ENCODE results near the gene POLR1G.
A peak's percentile ranks its signal among the peaks of the same experiment; 100 is the strongest.

POLR1G gene, protein sequence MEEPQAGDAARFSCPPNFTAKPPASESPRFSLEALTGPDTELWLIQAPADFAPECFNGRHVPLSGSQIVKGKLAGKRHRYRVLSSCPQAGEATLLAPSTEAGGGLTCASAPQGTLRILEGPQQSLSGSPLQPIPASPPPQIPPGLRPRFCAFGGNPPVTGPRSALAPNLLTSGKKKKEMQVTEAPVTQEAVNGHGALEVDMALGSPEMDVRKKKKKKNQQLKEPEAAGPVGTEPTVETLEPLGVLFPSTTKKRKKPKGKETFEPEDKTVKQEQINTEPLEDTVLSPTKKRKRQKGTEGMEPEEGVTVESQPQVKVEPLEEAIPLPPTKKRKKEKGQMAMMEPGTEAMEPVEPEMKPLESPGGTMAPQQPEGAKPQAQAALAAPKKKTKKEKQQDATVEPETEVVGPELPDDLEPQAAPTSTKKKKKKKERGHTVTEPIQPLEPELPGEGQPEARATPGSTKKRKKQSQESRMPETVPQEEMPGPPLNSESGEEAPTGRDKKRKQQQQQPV

GRCh38 chr19:45406226-45407090, at the start of gene POLR1G:
TSS of gene POLR1G (plus strand) at chr19:45406644. CDS start at chr19:45406697, 53 bp downstream.
- peak; percentile 90 for DNase-seq (ENCODE audit: low spot score)

DNA sequence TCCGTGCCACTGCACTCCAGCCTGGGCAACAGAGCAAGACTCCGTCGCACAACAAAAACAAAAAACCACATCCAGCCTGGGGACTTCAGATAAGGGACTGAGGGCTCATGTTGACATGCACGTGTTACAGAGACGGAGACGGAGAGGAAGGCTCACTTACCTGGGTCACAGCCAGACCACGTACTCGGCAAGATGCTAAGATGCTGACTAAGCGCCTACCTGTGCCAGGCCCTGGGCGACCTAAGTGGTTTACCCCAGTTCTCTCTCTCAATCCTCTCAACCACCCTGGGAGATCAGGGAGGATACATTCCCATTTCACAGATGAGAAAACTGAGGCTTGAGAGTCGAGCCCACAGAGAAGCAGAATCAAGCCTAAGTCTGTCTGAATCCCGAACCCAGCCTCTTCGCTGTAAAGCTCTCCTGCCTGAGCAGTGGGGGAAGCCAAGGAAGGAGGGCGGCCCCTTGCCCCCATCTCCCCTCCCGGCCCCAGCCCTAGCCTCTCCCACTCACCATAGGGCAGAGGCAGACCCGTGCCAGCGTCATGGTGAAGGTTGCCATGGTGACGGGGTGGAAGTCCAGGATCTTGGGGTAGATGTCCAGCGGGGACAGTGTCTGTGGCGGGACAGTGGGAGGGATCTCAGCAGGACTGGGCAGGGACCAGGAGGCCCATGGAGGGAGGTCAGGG, 49.5 kb upstream of the POLR1G start:
- no peak for DNase-seq (ENCODE audit: low spot score)

GRCh38 chr19:45357445-45357783, 49.0 kb upstream of the POLR1G start:
- no peak for DNase-seq (ENCODE audit: low spot score)

DNA sequence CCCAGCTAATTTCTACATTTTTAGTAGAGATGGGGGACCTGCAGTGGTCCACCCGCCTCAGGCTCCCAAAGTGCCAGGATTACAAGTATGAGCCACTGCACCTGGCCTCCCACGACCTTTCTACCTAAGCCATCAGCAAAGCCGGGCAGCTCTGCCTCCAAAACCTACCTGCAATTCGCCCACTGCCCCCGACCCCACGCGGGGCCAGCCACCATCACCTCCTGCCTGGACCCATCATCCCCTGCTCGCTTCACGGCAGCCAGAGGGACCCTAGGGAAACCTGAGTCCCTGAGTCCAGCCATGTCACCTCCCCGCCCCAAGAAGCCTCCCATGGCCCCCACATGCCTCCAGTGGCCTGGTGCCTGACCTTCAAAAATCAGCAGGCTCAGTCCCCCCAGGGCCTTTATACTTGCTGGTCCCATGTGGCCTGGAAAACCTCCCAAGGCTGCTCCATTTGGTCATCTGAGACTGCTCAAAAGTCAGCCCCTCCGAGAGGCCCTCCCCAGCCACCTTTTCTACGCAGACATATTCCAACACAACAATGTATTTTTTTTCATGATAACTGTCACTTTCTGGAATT, 48.1 kb upstream of the POLR1G start:
- DNase-seq (ENCODE audit: low spot score), result no peak

GRCh38 chr19:45361608-45362007, 44.8 kb upstream of the POLR1G start:
- DNase-seq (ENCODE audit: low spot score), result no peak

- DNase-seq (ENCODE audit: low spot score), result no peak
These were observed 44.2 kb upstream of the POLR1G start for GRCh38 chr19:45362291-45362690.

- no peak for DNase-seq (ENCODE audit: low spot score)
These were observed 42.5 kb upstream of the POLR1G start for GRCh38 chr19:45363861-45364459.

GRCh38 chr19:45364696-45365095, 41.7 kb upstream of the POLR1G start:
- DNase-seq (ENCODE audit: low spot score), result no peak

DNA sequence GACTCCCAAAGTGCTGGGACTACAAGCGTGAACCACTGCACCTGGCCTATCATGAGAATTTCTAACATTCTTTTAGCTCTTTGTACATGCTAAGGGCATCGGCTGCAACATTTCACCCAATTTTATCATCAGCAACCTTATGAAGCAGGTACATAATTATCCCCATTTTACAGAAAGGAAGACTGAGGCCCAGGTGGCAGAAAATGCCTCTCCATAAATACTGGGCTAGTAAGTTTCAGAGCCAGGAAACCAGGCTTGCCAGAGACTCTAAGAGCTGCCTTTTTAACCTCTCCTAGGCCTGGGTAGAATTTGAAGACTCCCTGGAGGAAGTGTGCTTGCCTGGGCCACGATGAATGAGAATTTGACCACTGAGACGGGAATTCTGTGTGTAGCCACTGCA, 38.3 kb upstream of the POLR1G start:
- DNase-seq (ENCODE audit: low spot score), result no peak

DNA sequence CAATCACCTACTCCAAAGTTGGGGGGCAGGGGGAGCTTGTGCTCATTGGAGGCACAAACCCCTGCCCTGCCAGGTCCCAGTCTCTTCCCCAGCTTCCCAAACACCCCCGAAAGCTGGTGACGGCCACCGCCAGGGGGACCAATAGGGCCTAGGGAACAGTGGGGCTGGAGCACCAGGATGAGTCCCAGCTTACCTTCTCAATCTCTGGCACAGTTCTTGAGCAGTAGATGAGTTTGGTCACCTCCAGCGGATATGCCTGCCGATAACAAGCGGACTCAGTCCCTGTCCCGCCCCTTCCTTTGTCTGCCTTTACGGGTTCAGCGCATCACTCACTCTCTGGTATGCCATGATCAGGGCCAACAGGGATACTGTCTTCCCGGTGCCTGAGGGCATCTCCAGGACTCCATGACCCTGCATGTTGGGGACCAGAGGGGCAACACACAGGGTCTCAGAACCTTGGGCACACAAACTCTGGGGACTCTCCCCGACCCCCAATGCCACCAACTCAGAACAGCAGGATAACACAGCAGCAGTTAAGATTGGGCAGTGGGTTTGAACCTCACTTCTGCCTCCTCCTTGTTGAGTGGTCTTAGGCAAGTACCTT, 37.6 kb upstream of the POLR1G start:
- DNase-seq (ENCODE audit: low spot score), result no peak

GRCh38 chr19:45370410-45371204, 35.8 kb upstream of the POLR1G start, which contains the start of gene ERCC2:
TSS of gene ERCC2 (minus strand) at chr19:45370573. CDS start at chr19:45370540, 33 bp downstream.
- peak; percentile 100 for DNase-seq (ENCODE audit: low spot score)

DNA sequence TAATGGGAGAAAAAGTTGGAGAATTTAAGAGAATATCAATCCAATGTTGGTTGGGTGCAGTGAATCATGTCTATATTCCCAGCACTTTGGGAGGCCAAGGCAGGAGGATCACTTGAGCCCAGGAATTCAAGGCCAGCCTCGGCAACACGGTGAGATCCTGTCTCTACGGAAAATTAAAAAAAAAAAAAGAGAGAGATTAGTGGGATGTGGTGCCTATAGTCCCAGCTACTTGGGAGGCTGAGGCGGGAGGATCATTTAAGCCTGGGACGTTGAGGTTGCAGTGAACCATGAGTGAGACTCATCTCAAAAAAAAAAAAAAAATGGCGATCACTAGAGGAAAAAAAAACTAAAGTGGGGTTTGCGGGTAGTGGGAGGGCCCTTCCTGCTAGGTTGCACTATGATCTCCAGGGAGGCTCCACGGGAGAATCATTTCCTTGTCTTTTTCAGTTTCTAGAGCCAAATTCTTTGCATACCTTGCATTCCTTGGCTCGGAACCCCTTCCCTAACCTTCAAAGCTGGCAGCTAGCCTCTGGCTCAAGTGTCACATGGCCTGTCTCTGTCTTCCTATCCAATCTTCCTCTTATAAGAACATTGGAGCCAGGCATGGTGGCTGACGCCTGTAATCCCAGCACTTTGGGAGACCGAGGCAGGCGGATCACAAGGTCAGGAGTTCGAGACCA, 30.3 kb upstream of the POLR1G start:
- DNase-seq (ENCODE audit: low spot score), result peak; percentile 66

GRCh38 chr19:45380107-45380506, 26.3 kb upstream of the POLR1G start:
- DNase-seq (ENCODE audit: low spot score), result no peak

DNA sequence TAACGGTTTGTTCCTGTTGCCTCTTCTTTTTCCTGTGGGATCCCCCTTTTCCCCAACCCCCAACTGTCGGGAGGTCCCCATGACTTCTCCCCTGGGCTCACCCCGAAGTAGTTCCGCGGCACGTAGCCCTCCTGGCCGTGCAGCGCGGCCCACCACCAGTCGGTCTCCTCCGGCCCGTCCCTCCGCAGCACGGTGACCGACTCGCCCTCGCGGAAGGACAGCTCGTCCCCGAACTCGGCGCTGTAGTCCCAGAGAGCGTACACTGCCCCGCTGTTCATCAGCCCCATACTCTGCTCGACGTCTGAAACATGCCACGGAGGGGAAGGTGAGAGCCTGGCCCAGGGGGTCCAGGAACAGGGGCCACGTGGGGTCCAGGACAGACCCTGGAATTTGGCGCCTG, 24.0 kb upstream of the POLR1G start:
- no peak for DNase-seq (ENCODE audit: low spot score)

DNA sequence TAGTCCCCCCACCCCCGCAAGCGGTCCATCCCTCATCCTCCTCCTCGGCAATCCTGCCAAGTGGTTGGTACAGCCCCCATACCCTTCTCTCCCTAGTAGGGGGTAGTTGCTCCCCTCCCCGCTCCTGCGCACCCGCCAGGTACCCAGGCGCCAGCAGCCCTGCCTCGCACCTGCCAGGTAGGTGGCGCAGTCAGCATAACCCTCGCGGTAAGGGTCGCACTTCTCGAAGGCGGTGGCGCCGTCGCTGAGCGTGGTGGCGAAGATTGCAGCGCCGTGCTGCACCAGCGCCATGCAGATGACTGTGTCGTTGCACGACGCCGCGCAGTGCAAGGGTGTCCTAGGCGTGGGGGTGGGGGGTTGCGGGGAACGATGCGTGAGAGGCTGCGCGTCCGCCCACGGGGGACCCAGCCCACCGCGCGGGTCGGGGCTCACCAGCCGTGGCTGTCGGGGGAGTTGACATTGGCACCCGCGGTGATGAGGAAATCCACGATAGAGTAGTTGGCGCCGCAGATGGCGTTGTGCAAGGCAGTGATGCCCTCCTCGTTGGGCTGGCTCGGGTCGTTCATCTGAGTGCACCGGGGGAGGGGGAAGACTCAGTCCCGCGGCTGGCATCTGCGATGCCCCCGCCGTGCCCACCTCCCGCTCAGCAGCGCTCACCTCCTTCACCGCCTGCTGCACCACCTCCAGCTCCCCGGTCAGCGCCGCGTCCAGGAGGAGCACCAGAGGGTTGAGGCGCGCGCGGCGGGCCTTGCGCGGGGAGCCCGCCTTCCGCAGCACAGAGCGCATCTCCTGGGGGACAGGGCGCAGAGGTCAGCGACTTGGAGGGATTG, 20.8 kb upstream of the POLR1G start:
- DNase-seq (ENCODE audit: low spot score), result no peak

GRCh38 chr19:45391346-45391745, 15.1 kb upstream of the POLR1G start:
- DNase-seq (ENCODE audit: low spot score), result no peak

GRCh38 chr19:45391871-45392665, 14.4 kb upstream of the POLR1G start:
- no peak for DNase-seq (ENCODE audit: low spot score)
